Fibroblast of skin of back (primary cell): ENCODE measurements around the gene RSU1.
A peak's percentile ranks its signal among the peaks of the same experiment; 100 is the strongest.

Source experiments
- DNase-seq: peaks from one replicate; pipeline ENCODE4 v3.0.0-alpha.2; 2013

The RSU1 gene

DNA sequence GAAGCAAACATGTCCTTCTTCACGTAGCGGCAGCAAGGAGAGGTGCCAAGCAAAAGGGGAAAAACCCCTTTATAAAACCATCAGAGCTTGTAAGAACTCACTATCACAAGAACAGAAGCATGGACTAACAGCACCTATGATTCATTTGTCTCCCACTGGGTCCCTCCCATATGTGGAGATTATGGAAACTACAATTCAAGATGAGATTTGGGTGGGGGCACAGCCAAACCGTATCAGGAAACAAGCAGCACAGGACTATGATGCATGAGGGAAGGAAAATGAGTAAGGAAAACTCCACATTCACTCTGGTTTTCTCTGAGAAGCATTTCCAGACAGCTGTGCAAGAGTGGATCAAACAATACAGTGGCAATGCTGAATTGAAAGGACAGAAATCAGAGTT, 81.6 kb downstream of the RSU1 start:
- DNase-seq, result no peak

GRCh38 chr10:16732376-16732775, 84.8 kb downstream of the RSU1 start:
- DNase-seq, result peak; percentile 16

DNA sequence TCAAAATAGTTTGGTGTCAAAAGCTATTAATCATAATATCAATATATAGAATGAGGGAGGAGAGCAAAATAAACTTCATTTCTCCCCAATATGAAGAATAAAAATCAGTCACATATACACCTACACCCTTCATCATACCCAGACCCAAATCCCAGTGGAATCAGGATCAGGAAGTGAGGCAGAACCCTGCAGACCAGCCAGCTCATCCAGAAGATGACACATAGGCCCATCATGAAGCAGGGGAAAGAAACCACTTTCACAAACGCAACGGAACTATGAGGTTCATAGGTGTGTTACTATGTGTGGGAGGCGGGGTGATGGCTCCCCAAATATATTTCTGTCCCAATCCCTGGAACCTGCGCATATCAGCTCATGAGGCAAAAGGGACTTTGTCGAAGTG, 89.0 kb downstream of the RSU1 start:
- peak; percentile 12 for DNase-seq

GRCh38 chr10:16727666-16728065, 89.6 kb downstream of the RSU1 start:
- no peak for DNase-seq

DNA sequence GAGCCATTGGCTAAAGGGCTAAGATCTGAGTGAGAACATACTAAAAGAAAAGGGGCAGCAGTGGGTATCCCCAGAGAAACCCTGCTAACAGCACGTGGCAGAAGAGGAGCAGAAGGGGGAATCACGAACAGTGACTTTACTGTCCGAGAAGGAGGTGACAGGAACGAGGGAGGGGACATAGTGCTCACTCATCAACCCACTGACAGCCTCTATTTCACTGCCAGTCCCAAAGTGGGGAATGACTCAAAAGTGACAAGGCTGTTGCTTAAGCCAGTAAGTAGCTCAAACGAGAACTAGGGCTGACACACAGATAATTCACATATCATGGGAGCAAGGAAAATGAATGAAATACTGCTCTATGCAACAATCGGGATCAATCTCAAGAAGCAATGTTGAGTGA, 92.7 kb downstream of the RSU1 start:
- DNase-seq, result no peak

DNA sequence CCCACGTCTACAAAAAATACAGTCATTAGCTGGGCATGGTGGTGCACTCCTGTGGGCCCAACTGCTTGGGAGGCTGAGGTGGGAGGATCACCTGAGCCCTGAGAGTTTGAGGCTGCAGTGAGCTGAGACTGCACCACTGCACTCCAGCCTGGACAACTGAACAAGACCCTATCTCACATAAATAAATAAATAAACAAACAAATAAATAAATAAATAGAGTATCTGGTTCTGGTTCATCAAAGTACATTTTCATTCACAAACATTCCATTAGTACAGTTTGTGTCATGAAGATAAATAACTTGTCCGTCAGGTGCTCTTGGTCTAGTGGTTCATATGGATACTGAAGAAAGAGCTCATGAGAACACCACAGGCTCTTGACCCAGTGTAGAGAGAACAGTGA, 96.4 kb downstream of the RSU1 start:
- no peak for DNase-seq

DNA sequence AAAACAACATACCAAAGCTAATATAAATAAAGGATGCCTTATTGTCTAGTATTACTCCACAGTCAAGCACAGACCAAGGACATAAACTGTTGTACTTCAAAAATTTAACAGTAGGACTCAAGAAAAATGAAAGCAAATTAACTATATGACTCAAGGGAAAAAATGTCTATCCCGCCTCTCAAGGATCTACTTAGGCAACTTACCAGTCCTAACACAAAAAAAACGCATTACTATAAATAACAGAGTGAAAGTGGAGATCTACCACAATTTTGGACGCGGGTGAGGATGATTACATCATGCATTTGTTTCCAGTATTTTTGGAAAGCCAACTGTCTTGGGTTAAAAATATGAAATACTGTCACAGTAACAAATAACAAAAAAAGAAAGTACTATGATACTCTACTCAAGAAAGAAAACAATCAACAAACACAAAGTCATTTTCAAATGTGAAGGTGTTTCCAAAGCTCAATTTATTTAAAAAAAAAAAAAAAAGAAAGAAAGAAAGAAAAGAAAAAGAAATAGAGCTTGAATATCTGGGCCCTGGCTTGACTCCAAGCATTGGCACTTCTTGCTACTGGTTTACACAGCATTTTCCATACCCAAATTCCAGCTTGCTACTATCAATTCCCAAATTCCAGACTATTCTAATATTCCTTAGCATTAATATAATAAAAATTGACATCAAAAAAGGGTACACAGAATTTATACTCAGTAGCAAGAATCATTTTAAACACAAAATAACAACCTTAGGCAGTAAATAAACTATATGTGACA, 99.4 kb downstream of the RSU1 start:
- DNase-seq, result peak; percentile 80

GRCh38 chr10:16716051-16716450, 101.2 kb downstream of the RSU1 start:
- no peak for DNase-seq

DNA sequence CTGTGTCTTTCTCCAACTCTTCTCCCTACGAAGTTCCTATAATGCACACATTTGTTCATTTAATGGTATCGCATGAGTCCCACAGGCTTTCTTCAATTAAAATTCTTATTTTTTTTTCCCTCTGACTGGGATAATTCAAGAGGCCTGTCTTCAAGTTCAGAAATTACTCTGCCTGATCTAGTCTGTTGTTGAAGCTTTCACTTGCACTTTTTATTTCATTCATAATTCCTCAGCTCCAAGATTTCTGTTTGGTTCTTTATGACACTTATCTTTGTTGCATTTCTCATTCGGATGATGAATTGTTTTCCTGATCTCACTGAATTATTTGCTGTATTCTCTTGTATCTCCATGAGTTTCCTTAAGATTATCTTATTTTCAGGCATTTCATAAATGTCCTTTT, 103.9 kb downstream of the RSU1 start:
- DNase-seq, result no peak

DNA sequence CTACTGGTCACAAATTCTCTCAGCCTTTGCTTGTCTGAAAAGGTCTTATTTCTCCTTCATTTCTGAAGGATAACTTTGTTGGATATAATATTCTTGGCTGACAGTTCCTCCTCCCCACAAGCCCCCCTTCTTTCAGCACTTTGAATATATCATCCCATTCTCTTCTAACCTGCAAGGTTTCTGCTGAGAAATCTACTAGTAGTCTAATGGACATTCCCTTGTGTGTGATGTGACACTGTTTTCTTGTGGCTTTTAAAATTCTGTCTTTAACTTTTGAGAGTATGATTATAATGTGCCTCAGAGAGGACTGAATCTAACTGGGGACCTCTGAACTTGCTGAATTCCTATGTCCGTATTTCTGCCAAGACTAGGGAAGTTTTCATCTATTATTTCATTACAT, 104.3 kb downstream of the RSU1 start:
- no peak for DNase-seq

DNA sequence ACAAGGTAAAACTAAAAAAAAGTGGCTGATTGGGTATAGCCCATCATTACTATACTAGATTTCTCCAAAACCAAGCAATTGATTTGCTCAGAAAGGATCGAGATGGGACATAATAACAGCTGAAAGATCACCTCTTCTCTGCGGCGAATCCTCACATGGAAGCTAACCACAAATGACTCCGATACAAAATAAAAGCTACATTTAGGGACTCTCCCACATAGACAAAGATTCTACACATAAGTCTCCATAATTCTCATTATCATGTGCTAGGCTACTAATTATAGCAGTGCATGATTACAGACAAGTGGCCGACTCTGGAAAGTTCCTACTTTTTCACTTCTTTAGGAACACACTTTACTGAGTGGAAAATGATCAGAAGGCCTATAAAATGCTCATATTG, 116.9 kb downstream of the RSU1 start:
- no peak for DNase-seq

- no peak for DNase-seq
Observed at GRCh38 chr10:16699435-16700057, 117.7 kb downstream of the RSU1 start.

- DNase-seq, result no peak
Observed at GRCh38 chr10:16698461-16698860, 118.8 kb downstream of the RSU1 start.

- DNase-seq, result no peak
Observed at GRCh38 chr10:16690417-16690816, 126.8 kb downstream of the RSU1 start.

DNA sequence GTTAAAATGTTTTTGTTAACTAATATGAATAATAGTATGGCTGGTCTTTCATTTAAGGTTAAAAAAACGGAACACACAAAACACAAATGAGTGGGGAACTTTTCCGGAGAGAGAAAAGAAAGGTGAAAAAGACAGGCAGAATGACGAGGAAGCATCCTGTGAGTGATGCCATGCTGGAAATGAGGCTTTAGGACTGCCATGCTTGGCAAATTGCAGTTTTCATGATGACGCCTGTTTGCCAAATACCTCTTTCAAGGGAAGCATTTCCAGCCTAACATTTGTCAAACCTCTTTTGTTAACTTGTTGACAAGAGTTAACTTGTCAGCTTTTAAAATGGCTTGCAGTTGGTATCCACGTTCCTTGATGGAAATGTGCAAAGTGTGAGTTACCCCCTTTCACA, 127.5 kb downstream of the RSU1 start:
- no peak for DNase-seq

GRCh38 chr10:16689227-16689626, 128.0 kb downstream of the RSU1 start:
- peak; percentile 23 for DNase-seq

- no peak for DNase-seq
Observed at GRCh38 chr10:16686054-16686902, 130.9 kb downstream of the RSU1 start.

- DNase-seq, result no peak
Observed at GRCh38 chr10:16685551-16685950, 131.7 kb downstream of the RSU1 start.

DNA sequence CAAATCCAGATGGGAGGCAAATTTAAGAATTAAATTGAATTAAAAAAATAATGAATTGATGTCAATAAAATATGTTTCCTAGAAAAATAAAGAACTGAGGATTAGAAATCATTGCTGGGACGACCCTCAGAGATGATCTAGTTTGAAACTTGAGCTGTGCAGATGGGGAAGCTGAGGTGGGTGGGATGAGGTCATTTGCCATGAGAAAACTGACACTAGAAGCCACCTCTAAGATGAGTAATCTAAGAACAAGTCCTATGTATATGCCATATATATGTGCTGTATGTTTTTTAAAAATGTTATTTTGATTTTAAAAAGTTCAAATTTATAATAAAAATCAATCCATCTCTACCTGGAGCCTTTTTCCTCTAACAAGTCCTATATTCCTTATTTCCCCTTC, 135.7 kb downstream of the RSU1 start:
- no peak for DNase-seq

DNA sequence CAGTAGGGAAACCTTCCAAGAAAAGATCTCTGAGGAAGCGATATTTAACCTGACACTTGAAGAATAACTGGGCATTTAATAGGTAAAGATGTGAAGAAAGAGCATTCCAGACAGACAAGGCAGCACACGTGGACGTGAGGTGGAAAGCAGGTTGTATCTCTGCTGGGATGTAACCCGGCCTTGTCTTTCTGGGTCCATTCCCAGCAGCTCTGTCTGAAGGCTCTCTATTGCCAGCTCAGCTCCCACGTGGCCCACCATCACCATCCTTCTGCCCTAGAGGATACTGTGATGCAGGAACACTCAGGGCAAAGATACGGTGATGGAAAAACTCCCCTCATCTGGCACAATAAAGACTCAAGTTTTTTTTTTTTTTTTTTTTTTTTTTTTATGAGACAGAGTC, 137.7 kb downstream of the RSU1 start:
- no peak for DNase-seq

DNA sequence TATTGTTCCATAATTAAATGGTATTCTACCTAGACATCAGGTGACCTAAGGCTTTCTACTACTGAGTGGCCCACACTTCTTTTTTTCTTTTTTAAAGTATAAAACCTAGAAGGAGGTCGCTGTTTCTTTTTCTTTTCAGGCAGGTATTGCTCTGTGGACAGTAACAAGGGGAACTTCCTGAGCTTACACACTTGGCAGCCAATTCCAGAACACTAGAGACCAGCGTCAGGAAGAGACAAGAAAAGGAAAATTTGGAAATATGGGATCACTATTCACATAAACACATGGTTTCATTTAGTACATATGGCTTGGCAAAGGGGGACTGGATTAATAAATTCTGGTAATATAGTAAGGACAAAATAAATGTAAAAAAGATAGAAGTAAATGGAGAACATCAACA, 141.9 kb downstream of the RSU1 start:
- no peak for DNase-seq

DNA sequence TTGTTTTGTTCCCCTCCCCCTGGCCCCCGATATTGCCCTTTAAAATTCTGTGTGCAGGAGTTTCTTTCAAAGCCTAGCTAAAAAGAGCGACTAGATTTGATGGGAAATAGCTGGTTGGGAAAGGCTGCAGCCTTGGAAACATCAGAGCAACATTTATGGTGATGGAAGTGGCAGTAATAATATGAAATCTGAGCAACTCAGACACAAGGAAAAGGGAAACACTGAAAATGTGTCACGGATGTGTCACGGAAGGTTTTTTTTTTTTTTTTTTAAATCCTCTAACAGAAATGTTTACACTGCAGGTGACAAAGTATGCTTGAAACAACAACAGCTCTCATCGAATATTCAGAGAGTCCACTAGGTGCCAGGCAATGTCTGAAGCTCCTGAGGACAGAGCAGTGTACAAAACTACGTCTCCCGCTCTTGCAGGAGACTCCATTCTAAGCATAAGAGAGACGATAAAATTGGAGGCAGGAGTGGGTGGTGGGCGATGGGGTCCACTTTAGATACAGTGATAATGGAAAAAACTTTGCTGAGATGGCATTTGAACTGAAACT, 143.0 kb downstream of the RSU1 start:
- DNase-seq, result no peak

DNA sequence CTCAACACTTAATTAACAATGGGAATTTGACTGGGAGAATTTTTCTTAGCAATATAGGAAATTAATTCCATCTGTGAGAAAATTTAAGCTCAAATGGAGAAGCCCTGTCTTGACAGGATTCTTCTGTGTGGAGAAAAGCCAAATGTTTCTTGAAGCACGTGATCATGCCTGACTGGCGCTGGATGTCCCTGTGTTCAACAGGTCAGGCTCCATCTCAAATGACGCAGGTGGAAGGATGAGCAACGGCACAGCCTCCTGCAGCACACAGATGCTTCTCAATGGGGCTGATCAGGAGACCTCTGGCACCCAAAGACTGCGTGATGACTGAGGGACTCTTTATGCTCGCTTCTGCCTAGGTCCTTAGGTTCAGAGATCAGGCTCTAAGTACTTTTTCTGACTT, 143.8 kb downstream of the RSU1 start:
- DNase-seq, result no peak
